HEK293 (cell line): Measurements from ENCODE around the gene ZNF438.

Experiments used
- CTCF ChIP-seq: fragments of 450-650 bp; formaldehyde crosslinking; IDR thresholded peaks from 2 replicates; pipeline ENCODE4 v1.5.1; 2016; ENCODE audit warnings: missing biosample characterization, missing genetic modification characterization
- PRDM2 ChIP-seq: fragments of 450-650 bp; formaldehyde crosslinking; IDR thresholded peaks from 2 replicates; pipeline ENCODE4 v1.5.1; 2016; ENCODE audit warnings: missing biosample characterization, missing genetic modification characterization, borderline replicate concordance
- ZNF311 ChIP-seq: fragments of 450-650 bp; formaldehyde crosslinking; IDR thresholded peaks from 2 replicates; pipeline ENCODE4 v1.5.1; 2017; ENCODE audit warnings: missing biosample characterization, missing genetic modification characterization, borderline replicate concordance

GRCh38 chr10:30855131-30855530 is 176.5 kb downstream of the ZNF438 start:
- TF ChIP-seq CTCF (no peak), PRDM2 (tag by site-specific recombination) (no peak), ZNF311 (tag by site-specific recombination) (no peak)
